Breast epithelium (tissue), 4 donors: ENCODE measurements around the gene PFKP. TPM values are rescaled to one million over a fixed set of nuclear protein-coding genes. Genes with fewer than 3 reads are reported as not detected.
"Not testable (repeated sequence)": the region's sequence is repeated elsewhere in the genome, so short reads cannot be mapped to it uniquely, and the experiment has no call there.

ENCODE experiments used
- DNase-seq, 2 donors: peaks; one replicate each; pipeline ENCODE4 v3.0.0-alpha.2; 2019; ENCODE audit warnings: low spot score in 2 of 2
- H3K27ac ChIP-seq, 2 donors: fragments of 200-600 bp; sonication (generic) in 1 of 2; one replicate each; pipeline ENCODE4 v1.5.1; 2016 to 2019; ENCODE audit warnings: mild to moderate bottlenecking in 1 of 2
- H3K27me3 ChIP-seq, 2 donors: fragments of 200-600 bp; sonication (generic) in 1 of 2; one replicate each; pipeline versions ENCODE4 v1.5.1 to v1.6.0; 2017 to 2019; ENCODE audit warnings: control low read depth in 1 of 2, mild to moderate bottlenecking in 1 of 2
- H3K36me3 ChIP-seq: fragments of 200-600 bp; one replicate; pipeline ENCODE4 v1.5.1; 2019
- H3K4me1 ChIP-seq, 2 donors: fragments of 200-600 bp; sonication (generic); one replicate each; pipeline ENCODE4 v1.5.1; 2016 to 2019; ENCODE audit warnings: control low read depth in 1 of 2
- H3K4me3 ChIP-seq, 3 donors: fragments of 200-600 bp; sonication (generic); 1 replicate in 2 of 3; 2 replicates in 1 of 3; pipeline ENCODE4 v1.5.1; 2016 to 2019; ENCODE audit warnings: mild to moderate bottlenecking in 3 of 3, moderate library complexity in 2 of 3
- H3K9me3 ChIP-seq, 2 donors: fragments of 200-600 bp; sonication (generic) in 1 of 2; one replicate each; pipeline ENCODE4 v1.5.1; 2016 to 2019; ENCODE audit warnings: control low read depth in 1 of 2
- CTCF ChIP-seq, 3 donors: fragments of 450-650 bp; IDR thresholded peaks; one replicate each; pipeline ENCODE4 v1.5.1; 2016 to 2017; ENCODE audit warnings: antibody characterized with exemption in 3 of 3, mild to moderate bottlenecking in 3 of 3, moderate library complexity in 3 of 3
- POLR2A ChIP-seq: fragments of 450-650 bp; IDR thresholded peaks from one replicate; pipeline ENCODE4 v1.6.1; 2016; ENCODE audit warnings: antibody characterized with exemption, mild to moderate bottlenecking, moderate library complexity
- POLR2AphosphoS5 ChIP-seq, 3 donors: sonication (generic); formaldehyde crosslinking; IDR thresholded peaks; one replicate each; pipeline ENCODE4 v1.6.1; 2017; ENCODE audit warnings: antibody characterized with exemption in 3 of 3
- intact Hi-C: fragments of 100-400 bp; cut with DNase I; formaldehyde crosslinking; loops from one replicate; pipeline ENCODE4 v1.15.1; 2023; ENCODE audit warnings: low total_unique reads
- total RNA-seq, 3 donors: library from RNA; depleted of rRNA; stranded (reverse); fragments of >200 nt; gene quantifications; one replicate each; pipeline ENCODE4 v1.1.0, GENCODE V29; 2016

Gene PFKP
- total RNA-seq, 3 donors from 2014 or later: 16.0 to 37.0 (median 32.9) TPM

GRCh38 chr10:3059974-3060373, 7.4 kb upstream of the PFKP start:
- Histone ChIP-seq H3K4me3 (no peak overlapping the region), H3K9me3 (no peaks in the 10 kb centered on the region), H3K27me3 (no peaks in the 10 kb centered on the region), H3K4me1 (no peaks in the 10 kb centered on the region), H3K27ac (no peak overlapping the region), H3K36me3 (no peaks in the 10 kb centered on the region)
- DNase-seq: no peak
- TF ChIP-seq CTCF (IDR thresholded peaks at IDR 0.05): no peak
- no peak for TF ChIP-seq POLR2A
- no peak for TF ChIP-seq POLR2AphosphoS5 (IDR thresholded peaks at IDR 0.05)
- intact Hi-C loops: no loop called here

- Histone ChIP-seq H3K9me3 (no peaks in the 10 kb centered on the region), H3K27ac (no peak overlapping the region), H3K27me3 (no peaks in the 10 kb centered on the region), H3K4me1 (no peaks in the 10 kb centered on the region), H3K4me3 (no peak overlapping the region), H3K36me3 (no peaks in the 10 kb centered on the region)
- no peak for DNase-seq
- intact Hi-C loops: no loop called here
- no peak for TF ChIP-seq POLR2A
- TF ChIP-seq POLR2AphosphoS5 (IDR thresholded peaks at IDR 0.05): no peak
- no peak for TF ChIP-seq CTCF (IDR thresholded peaks at IDR 0.05)
Measured at GRCh38 chr10:3060481-3060889, 6.9 kb upstream of the PFKP start.

- intact Hi-C loops, H3K4me1 ChIP-seq, H3K27me3 ChIP-seq, H3K4me3 ChIP-seq, H3K27ac ChIP-seq, H3K9me3 ChIP-seq, H3K36me3 ChIP-seq, DNase-seq: not testable (repeated sequence)
Measured at GRCh38 chr10:3061323-3061898, 5.9 kb upstream of the PFKP start.

- TF ChIP-seq POLR2A: no peak
- TF ChIP-seq POLR2AphosphoS5 (IDR thresholded peaks at IDR 0.05): no peak
- no peak for TF ChIP-seq CTCF (IDR thresholded peaks at IDR 0.05)
- no peaks in the 10 kb centered on the region for H3K36me3 ChIP-seq
- intact Hi-C loops: no loop called here
- H3K4me3 ChIP-seq: no peak overlapping the region
- no peak for DNase-seq
- H3K27ac ChIP-seq: no peak overlapping the region
- no peaks in the 10 kb centered on the region for H3K4me1 ChIP-seq
- no peaks in the 10 kb centered on the region for H3K27me3 ChIP-seq
- no peaks in the 10 kb centered on the region for H3K9me3 ChIP-seq
Measured at GRCh38 chr10:3062502-3063186, 4.7 kb upstream of the PFKP start.

- Histone ChIP-seq H3K4me3 (no peak overlapping the region), H3K4me1 (no peaks in the 10 kb centered on the region), H3K36me3 (no peaks in the 10 kb centered on the region), H3K27ac (no peak overlapping the region), H3K9me3 (no peaks in the 10 kb centered on the region), H3K27me3 (no peaks in the 10 kb centered on the region)
- TF ChIP-seq CTCF (IDR thresholded peaks at IDR 0.05) (no peak), POLR2AphosphoS5 (IDR thresholded peaks at IDR 0.05) (no peak), POLR2A (no peak)
- DNase-seq: no peak
- intact Hi-C loops: no loop called here
Measured at GRCh38 chr10:3064423-3064822, 2.9 kb upstream of the PFKP start.
